ENCODE data around the gene ABCC11. TPM values are rescaled to one million over a fixed set of nuclear protein-coding genes. Genes with fewer than 3 reads are reported as not detected.

The ABCC11 gene
- total RNA-seq, 1 experiment from 2014 or later, result 0.34 TPM

DNA sequence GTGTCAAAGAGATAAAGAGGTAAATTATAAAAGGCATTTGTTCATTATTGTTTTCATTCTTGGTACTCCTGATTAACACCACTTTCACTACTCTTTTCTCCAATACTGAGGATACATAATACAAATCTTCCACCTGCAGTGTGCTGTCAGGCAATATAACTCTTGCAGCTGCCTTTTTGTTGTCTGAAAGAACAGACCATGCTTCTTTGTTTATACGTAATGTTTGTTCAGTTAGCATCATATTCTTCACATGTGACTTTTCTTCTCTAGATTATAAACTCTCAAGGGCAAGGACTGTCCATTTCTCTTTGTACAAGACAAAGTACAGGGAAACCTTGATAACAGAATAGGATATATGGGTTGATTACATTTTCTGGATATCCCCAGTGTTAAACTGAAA lies 14.2 kb upstream of the ABCC11 start:
- Mint-ChIP-seq H3K36me3 (ENCODE audit: insufficient read depth, unreplicated experiment) (peaks cover 56% of the 10 kb centered on the region), H3K27ac (ENCODE audit: unreplicated experiment) (no peak overlapping the region), H3K9me3 (ENCODE audit: unreplicated experiment) (peaks cover 7% of the 10 kb centered on the region), H3K4me3 (ENCODE audit: unreplicated experiment) (no peak overlapping the region), H3K27me3 (ENCODE audit: insufficient read depth, unreplicated experiment) (no peaks in the 10 kb centered on the region), H3K4me1 (ENCODE audit: low read depth, unreplicated experiment) (no peaks in the 10 kb centered on the region)
- POLR2A ChIA-PET, result no interaction called here
- H3K9me3 ChIP-seq, result no peaks in the 10 kb centered on the region
- CTCF ChIA-PET, result no interaction called here
- no TSS peak for BruUV-seq (replicated peaks)
- no peak overlapping the region for H3K4me3 ChIP-seq (ENCODE audit: low read depth, low read length)
- intact Hi-C loops (cut with micrococcal nuclease; ENCODE audit: unreplicated experiment), result no loop called here
- H3K36me3 ChIP-seq (ENCODE audit: control insufficient read depth, insufficient read depth, low read length), result peaks cover 2% of the 10 kb centered on the region; the same call in 1 of the 2 replicates
- H3K4me1 ChIP-seq, result no peaks in the 10 kb centered on the region
- DNase-seq, result no peak
- no peak for TF ChIP-seq CTCF (IDR thresholded peaks at IDR 0.05; ENCODE audit: insufficient read depth in 1 of 2, low read depth in 1 of 2, low read length in 1 of 2, severe bottlenecking in 1 of 2, unreplicated experiment in 1 of 2)
- H3K27me3 ChIP-seq (replicated peaks; ENCODE audit: control insufficient read depth, insufficient read depth, low read length), result no peaks in the 10 kb centered on the region

DNA sequence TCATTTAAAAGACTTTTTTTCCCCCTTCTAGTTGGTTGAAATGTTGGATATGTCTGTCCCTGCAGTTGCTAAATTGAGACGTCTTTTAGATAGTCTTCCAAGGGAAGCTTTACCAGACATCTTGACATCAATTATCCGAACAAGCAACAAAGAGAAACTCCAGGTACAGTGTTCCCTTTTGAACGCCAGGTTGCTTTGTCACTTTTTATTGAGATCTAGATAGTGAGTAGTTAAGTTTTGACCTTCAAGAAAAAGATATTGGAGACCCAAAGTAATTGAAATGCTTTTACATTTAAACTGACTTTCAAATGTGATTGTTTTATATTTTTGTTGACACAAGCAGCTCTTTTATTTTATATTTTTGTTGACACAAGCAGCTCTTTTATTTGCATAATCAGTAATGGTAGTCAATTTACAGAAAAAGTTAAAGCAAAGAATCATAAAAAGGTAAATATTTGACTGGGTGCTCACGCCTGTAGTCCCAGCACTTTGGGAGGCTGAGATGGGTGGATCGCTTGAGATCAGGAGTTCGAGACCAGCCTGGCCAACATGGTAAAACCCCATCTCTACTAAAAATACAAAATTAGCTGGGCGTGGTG lies 9.3 kb upstream of the ABCC11 start:
- CTCF ChIA-PET, result no interaction called here
- no peaks in the 10 kb centered on the region for H3K36me3 ChIP-seq (ENCODE audit: control insufficient read depth, insufficient read depth, low read length)
- H3K4me1 Mint-ChIP-seq (ENCODE audit: low read depth, unreplicated experiment), result no peaks in the 10 kb centered on the region
- H3K4me3 Mint-ChIP-seq (ENCODE audit: unreplicated experiment), result no peak overlapping the region
- POLR2A ChIA-PET, result no interaction called here
- H3K9me3 ChIP-seq, result no peaks in the 10 kb centered on the region
- H3K36me3 Mint-ChIP-seq (ENCODE audit: insufficient read depth, unreplicated experiment), result peaks cover 42% of the 10 kb centered on the region
- no peak overlapping the region for H3K4me3 ChIP-seq (ENCODE audit: low read depth, low read length)
- H3K9me3 Mint-ChIP-seq (ENCODE audit: unreplicated experiment), result no peaks in the 10 kb centered on the region
- intact Hi-C loops (cut with micrococcal nuclease; ENCODE audit: unreplicated experiment), result no loop called here
- no peaks in the 10 kb centered on the region for H3K27me3 ChIP-seq (replicated peaks; ENCODE audit: control insufficient read depth, insufficient read depth, low read length)
- no peak for DNase-seq
- no peak overlapping the region for H3K27ac Mint-ChIP-seq (ENCODE audit: unreplicated experiment)
- TF ChIP-seq CTCF (IDR thresholded peaks at IDR 0.05; ENCODE audit: insufficient read depth in 1 of 2, low read depth in 1 of 2, low read length in 1 of 2, severe bottlenecking in 1 of 2, unreplicated experiment in 1 of 2), result no peak
- no TSS peak for BruUV-seq (replicated peaks)
- no peaks in the 10 kb centered on the region for H3K4me1 ChIP-seq
- no peaks in the 10 kb centered on the region for H3K27me3 Mint-ChIP-seq (ENCODE audit: insufficient read depth, unreplicated experiment)

DNA sequence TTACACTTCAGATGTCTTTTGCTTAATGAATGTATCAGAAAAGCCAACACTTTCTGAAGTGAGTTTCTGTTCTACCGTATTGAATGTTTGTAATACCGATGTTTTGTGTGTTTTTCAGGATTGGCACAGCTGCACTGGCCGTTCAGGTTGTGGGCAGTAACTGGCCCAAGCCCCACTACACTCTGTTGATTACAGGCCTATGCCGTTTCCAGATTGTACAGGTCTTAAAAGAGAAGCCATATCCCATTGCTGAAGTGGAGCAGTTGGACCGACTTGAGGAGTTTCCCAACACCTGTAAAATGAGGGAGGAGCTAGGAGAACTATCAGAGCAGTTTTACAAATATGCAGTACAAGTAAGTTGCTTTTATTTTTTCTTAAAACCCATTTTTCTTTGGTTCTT lies 4.7 kb upstream of the ABCC11 start:
- intact Hi-C loops (cut with micrococcal nuclease; ENCODE audit: unreplicated experiment), result no loop called here

More for the DNA sequence above, 4.7 kb upstream of the ABCC11 start:
- H3K4me3 ChIP-seq (ENCODE audit: low read depth, low read length), result no peak overlapping the region
- H3K36me3 Mint-ChIP-seq (ENCODE audit: insufficient read depth, unreplicated experiment), result peaks cover 12% of the 10 kb centered on the region
- no peak overlapping the region for H3K27ac Mint-ChIP-seq (ENCODE audit: unreplicated experiment)
- H3K9me3 Mint-ChIP-seq (ENCODE audit: unreplicated experiment), result no peaks in the 10 kb centered on the region
- H3K9me3 ChIP-seq, result no peaks in the 10 kb centered on the region
- H3K4me3 Mint-ChIP-seq (ENCODE audit: unreplicated experiment), result no peak overlapping the region
- BruUV-seq (replicated peaks), result no TSS peak
- TF ChIP-seq CTCF (IDR thresholded peaks at IDR 0.05; ENCODE audit: insufficient read depth in 1 of 2, low read depth in 1 of 2, low read length in 1 of 2, severe bottlenecking in 1 of 2, unreplicated experiment in 1 of 2), result no peak
- ChIA-PET CTCF (no interaction called here), POLR2A (no interaction called here)
- H3K27me3 Mint-ChIP-seq (ENCODE audit: insufficient read depth, unreplicated experiment), result no peaks in the 10 kb centered on the region
- H3K4me1 Mint-ChIP-seq (ENCODE audit: low read depth, unreplicated experiment), result no peaks in the 10 kb centered on the region
- H3K36me3 ChIP-seq (ENCODE audit: control insufficient read depth, insufficient read depth, low read length), result peaks cover 2% of the 10 kb centered on the region; the same call in 1 of the 2 replicates
- H3K4me1 ChIP-seq, result no peaks in the 10 kb centered on the region
- no peak for DNase-seq
- H3K27me3 ChIP-seq (replicated peaks; ENCODE audit: control insufficient read depth, insufficient read depth, low read length), result no peaks in the 10 kb centered on the region
